Body of pancreas (tissue), 4 donors: ENCODE data around the gene CAMK1G. TPM values are rescaled to one million over a fixed set of nuclear protein-coding genes. Genes with fewer than 3 reads are reported as not detected.

Experiments used
- ATAC-seq: fragments of 150-250 bp; one replicate; pipeline ENCODE4 v1.9.1; 2016
- DNase-seq, 4 donors: peaks; one replicate each; pipeline ENCODE4 v3.0.0-alpha.2; 2019
- H3K27ac ChIP-seq, 4 donors: fragments of 200-600 bp; sonication (generic); 1 replicate in 3 of 4; 2 replicates in 1 of 4; pipeline versions ENCODE4 v1.5.1 to v1.6.1; 2016 to 2019; ENCODE audit warnings: mild to moderate bottlenecking in 1 of 4, mixed read lengths in 1 of 4, moderate library complexity in 1 of 4
- H3K27me3 ChIP-seq, 2 donors: fragments of 200-600 bp; sonication (generic); one replicate each; pipeline ENCODE4 v1.6.0; 2016; ENCODE audit warnings: mild to moderate bottlenecking in 1 of 2
- H3K36me3 ChIP-seq, 2 donors: fragments of 200-600 bp; sonication (generic); replicated peaks in 1 of 2; 2 replicates each; pipeline ENCODE4 v1.5.1; 2016; ENCODE audit warnings: low read depth in 2 of 2; ENCODE audit not compliant: insufficient read depth in 1 of 2
- H3K4me1 ChIP-seq: fragments of 200-600 bp; sonication (generic); one replicate; pipeline ENCODE4 v1.6.0; 2016
- H3K4me3 ChIP-seq, 2 donors: fragments of 200-600 bp; sonication (generic); 1 replicate in 1 of 2; 2 replicates in 1 of 2; pipeline ENCODE4 v1.5.1; 2016 to 2019
- H3K9me3 ChIP-seq, 3 donors: fragments of 200-600 bp; sonication (generic); 1 replicate in 2 of 3; 2 replicates in 1 of 3; pipeline ENCODE4 v1.5.1; 2016
- POLR2A ChIP-seq, 3 donors: fragments of 450-650 bp; IDR thresholded peaks; one replicate each; pipeline ENCODE4 v1.6.1; 2016; ENCODE audit warnings: antibody characterized with exemption in 3 of 3, mild to moderate bottlenecking in 2 of 3
- WGBS, 2 donors: methylation state at CpG; one replicate each; pipeline ENCODE4 v1.1.5; 2017; 5-methylcytosine and 5-hydroxymethylcytosine counted together
- intact Hi-C: fragments of 100-400 bp; cut with DNase I; formaldehyde crosslinking; loops from one replicate; pipeline ENCODE4 v1.15.1; 2023
- total RNA-seq, 2 donors: library from RNA; depleted of rRNA; stranded (reverse); fragments of >200 nt; gene quantifications; one replicate each; pipeline ENCODE4 v1.1.0, GENCODE V29; 2016
- TF ChIP-seq, protein P1 (sequence below), 7 experiments: fragments of 450-650 bp in 4 of 7; fragments of 200-600 bp in 3 of 7; sonication (generic) in 3 of 7; IDR thresholded peaks; one replicate each; pipeline ENCODE4 v1.5.1; 2016 to 2019; ENCODE audit warnings: antibody characterized with exemption in 7 of 7

The CAMK1G gene
- total RNA-seq, 2 donors from 2014 or later: 0.33 TPM; not detected in 1

DNA sequence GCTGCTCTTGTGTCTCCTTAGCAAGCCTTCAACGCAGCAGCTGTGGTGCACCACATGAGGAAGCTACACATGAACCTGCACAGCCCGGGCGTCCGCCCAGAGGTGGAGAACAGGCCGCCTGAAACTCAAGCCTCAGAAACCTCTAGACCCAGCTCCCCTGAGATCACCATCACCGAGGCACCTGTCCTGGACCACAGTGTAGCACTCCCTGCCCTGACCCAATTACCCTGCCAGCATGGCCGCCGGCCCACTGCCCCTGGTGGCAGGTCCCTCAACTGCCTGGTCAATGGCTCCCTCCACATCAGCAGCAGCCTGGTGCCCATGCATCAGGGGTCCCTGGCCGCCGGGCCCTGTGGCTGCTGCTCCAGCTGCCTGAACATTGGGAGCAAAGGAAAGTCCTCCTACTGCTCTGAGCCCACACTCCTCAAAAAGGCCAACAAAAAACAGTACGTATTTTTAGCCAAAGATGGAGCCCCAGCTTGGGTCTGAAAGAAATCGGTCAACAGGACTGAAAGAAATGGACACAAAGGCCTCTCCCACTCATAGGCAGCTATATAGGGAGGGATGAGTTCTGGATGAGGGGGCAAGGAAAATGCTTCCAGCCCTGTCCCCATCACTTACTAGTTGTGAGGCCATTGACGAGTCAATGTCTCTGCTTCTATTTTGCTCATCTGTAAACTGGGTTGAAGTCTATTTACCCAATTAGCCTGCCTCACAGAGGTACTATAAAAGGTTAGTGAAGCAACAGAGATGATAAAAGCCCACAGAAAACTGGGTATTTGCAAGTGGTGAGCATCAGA, 28.5 kb downstream of the CAMK1G start:
- Histone ChIP-seq H3K4me3 (no peak overlapping the region), H3K4me1 (no peaks in the 10 kb centered on the region), H3K27me3 (no peaks in the 10 kb centered on the region), H3K36me3 (no peaks in the 10 kb centered on the region), H3K9me3 (no peaks in the 10 kb centered on the region), H3K27ac (no peak overlapping the region)
- TF ChIP-seq POLR2A (IDR thresholded peaks at IDR 0.05): no peak
- TF ChIP-seq, protein P1, sequence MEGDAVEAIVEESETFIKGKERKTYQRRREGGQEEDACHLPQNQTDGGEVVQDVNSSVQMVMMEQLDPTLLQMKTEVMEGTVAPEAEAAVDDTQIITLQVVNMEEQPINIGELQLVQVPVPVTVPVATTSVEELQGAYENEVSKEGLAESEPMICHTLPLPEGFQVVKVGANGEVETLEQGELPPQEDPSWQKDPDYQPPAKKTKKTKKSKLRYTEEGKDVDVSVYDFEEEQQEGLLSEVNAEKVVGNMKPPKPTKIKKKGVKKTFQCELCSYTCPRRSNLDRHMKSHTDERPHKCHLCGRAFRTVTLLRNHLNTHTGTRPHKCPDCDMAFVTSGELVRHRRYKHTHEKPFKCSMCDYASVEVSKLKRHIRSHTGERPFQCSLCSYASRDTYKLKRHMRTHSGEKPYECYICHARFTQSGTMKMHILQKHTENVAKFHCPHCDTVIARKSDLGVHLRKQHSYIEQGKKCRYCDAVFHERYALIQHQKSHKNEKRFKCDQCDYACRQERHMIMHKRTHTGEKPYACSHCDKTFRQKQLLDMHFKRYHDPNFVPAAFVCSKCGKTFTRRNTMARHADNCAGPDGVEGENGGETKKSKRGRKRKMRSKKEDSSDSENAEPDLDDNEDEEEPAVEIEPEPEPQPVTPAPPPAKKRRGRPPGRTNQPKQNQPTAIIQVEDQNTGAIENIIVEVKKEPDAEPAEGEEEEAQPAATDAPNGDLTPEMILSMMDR (IDR thresholded peaks at IDR 0.05): no peak
- 79 to 83% methylated on average over 11 to 13 of the region's 13 CpGs for WGBS, 2 donors
- intact Hi-C loops: no loop called here
- DNase-seq: no peak
- ATAC-seq: no peak

DNA sequence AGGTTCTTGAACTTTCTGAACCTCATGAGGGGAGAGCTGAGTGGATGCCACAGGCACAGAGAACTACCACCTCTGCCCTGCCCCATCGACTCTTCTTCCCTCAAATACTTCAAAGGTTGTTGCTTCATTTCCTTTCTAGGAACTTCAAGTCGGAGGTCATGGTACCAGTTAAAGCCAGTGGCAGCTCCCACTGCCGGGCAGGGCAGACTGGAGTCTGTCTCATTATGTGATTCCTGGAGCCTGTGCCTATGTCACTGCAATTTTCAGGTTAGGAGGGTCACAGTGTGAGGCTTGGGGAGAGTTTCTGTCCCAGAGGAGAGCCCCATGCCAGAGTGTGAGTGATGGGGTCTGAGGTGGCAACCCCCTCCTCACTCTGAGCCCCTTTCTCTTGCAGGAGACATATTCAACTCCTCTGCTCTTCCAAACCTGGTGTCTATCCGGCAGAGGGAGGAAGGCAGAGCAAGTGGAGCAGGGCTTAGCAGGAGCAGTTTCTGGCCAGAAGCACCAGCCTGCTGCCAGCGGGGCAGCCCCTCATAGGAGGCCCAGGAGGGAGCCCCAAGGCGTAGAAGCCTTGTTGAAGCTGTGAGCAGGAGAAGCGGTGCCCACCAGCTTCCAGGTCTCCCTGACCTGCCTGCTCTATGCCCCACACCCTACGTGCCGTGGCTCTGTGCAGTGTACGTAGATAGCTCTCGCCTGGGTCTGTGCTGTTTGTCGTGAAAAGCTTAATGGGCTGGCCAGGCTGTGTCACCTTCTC, 29.3 kb downstream of the CAMK1G start:
- no peak for ATAC-seq
- intact Hi-C loops: no loop called here
- TF ChIP-seq, protein P1 (IDR thresholded peaks at IDR 0.05): no peak
- TF ChIP-seq POLR2A (IDR thresholded peaks at IDR 0.05): no peak
- no peak for DNase-seq
- no peak overlapping the region for H3K27ac ChIP-seq
- no peak overlapping the region for H3K4me3 ChIP-seq
- H3K9me3 ChIP-seq: no peaks in the 10 kb centered on the region
- no peaks in the 10 kb centered on the region for H3K4me1 ChIP-seq
- 68 to 82% methylated on average over 4 to 12 of the region's 12 CpGs for WGBS, 2 donors
- H3K27me3 ChIP-seq: no peaks in the 10 kb centered on the region
- H3K36me3 ChIP-seq: no peaks in the 10 kb centered on the region

DNA sequence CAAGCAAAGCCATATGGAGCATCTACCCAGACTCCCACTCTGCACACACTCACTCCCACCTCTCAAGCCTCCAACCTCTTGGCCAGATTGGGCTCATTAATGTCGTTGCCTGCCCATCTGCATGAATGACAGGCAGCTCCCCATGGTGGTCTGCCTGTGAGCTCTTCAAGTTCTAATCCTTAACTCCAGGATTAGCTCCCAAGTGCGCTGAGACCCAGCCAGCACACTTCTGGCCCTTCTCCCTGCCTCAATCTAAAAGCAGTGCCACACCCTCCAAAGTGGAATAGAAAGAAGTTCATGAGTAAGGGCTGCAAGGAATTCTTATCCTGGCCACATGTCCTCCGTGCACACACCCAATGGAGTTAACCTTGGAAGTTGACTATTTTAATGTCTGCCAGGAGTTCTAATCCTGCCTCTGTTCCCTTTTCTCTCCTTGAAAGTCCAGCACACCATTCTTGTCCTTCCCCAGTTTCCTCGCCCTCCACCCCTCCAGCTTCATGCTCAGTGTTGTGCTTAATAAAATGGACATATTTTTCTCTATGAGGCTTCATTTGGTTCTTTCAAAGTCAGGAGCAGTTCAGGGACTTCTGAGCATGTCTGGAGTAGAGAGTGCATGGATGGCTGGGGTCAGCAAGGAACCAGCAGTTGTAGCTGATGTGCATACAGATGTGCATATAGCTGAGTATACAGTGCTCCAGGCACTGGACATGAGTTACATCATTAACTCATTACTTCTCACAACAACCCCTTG, 30.1 kb downstream of the CAMK1G start:
- intact Hi-C loops: no loop called here
- 74 to 82% methylated on average over 4 of the region's 4 CpGs for WGBS, 2 donors
- ATAC-seq: no peak

DNA sequence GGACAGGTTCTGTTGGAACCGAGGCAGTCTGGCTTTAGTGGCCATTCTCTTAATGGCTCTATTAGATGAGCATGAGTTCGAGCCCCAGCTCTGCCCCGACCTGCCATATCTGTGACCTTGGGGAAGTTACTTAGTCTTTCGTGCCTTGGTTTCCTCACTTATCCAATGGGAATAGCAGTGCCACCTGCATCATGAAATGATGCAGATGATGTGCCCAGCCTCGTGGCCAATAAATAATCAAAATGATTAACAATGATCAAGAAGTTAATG, 30.6 kb downstream of the CAMK1G start:
- H3K27ac ChIP-seq: no peak overlapping the region
- intact Hi-C loops: no loop called here
- TF ChIP-seq POLR2A (IDR thresholded peaks at IDR 0.05): no peak
- TF ChIP-seq, protein P1 (IDR thresholded peaks at IDR 0.05): no peak
- no peaks in the 10 kb centered on the region for H3K36me3 ChIP-seq
- H3K9me3 ChIP-seq: no peaks in the 10 kb centered on the region
- H3K27me3 ChIP-seq: no peaks in the 10 kb centered on the region
- 78 to 80% methylated on average over 5 of the region's 5 CpGs for WGBS, 2 donors
- H3K4me1 ChIP-seq: no peaks in the 10 kb centered on the region
- no peak overlapping the region for H3K4me3 ChIP-seq
- DNase-seq (no peak), ATAC-seq (no peak)

More for the DNA sequence above, 30.1 kb downstream of the CAMK1G start:
- no peak for DNase-seq
- H3K27ac ChIP-seq: no peak overlapping the region
- TF ChIP-seq POLR2A (IDR thresholded peaks at IDR 0.05): no peak
- TF ChIP-seq, protein P1 (IDR thresholded peaks at IDR 0.05): no peak
- no peak overlapping the region for H3K4me3 ChIP-seq
- H3K27me3 ChIP-seq: no peaks in the 10 kb centered on the region
- H3K9me3 ChIP-seq: no peaks in the 10 kb centered on the region
- no peaks in the 10 kb centered on the region for H3K36me3 ChIP-seq
- H3K4me1 ChIP-seq: no peaks in the 10 kb centered on the region
